Heart left ventricle (tissue), 16 donors: ENCODE data around the gene TSPAN14. TPM values are rescaled to one million over a fixed set of nuclear protein-coding genes. Genes with fewer than 3 reads are reported as not detected.
A peak's percentile ranks its signal among the peaks of the same experiment; 100 is the strongest.

Experiments used
- ATAC-seq, 4 donors: fragments of 200-7000 bp; cut with Tn5 transposase; one replicate each; pipeline ENCODE4 v1.9.1; 2020 to 2022; ENCODE audit warnings: moderate library complexity in 4 of 4, mild to moderate bottlenecking in 3 of 4, moderate number of reproducible peaks in 1 of 4
- DNase-seq, 5 donors: peaks; one replicate each; pipeline ENCODE4 v3.0.0-alpha.2; 2020
- H3K27ac ChIP-seq, 12 donors: fragments of 200-600 bp; sonication (generic) in 4 of 12; one replicate each; pipeline versions ENCODE4 v1.5.0 to v1.8.0; 2016 to 2022; ENCODE audit warnings: mild to moderate bottlenecking in 2 of 12
- H3K27me3 ChIP-seq, 9 donors: fragments of 200-600 bp; sonication (generic) in 2 of 9; one replicate each; pipeline versions ENCODE4 v1.5.1 to v1.8.0; 2016 to 2022; ENCODE audit warnings: mild to moderate bottlenecking in 3 of 9
- H3K36me3 ChIP-seq, 9 donors: fragments of 200-600 bp; sonication (generic) in 2 of 9; one replicate each; pipeline versions ENCODE4 v1.5.0 to v1.8.0; 2018 to 2022; ENCODE audit warnings: mild to moderate bottlenecking in 2 of 9
- H3K4me1 ChIP-seq, 12 donors: fragments of 200-600 bp; sonication (generic) in 4 of 12; one replicate each; pipeline versions ENCODE4 v1.5.0 to v1.8.0; 2016 to 2022; ENCODE audit warnings: mild to moderate bottlenecking in 3 of 12
- H3K4me3 ChIP-seq, 12 donors: fragments of 200-600 bp; sonication (generic) in 4 of 12; one replicate each; pipeline versions ENCODE4 v1.5.0 to v1.8.0; 2017 to 2022; ENCODE audit warnings: mild to moderate bottlenecking in 9 of 12, moderate library complexity in 4 of 12
- H3K9me3 ChIP-seq, 12 donors: fragments of 200-600 bp; sonication (generic) in 4 of 12; one replicate each; pipeline versions ENCODE4 v1.5.0 to v1.8.0; 2016 to 2022; ENCODE audit warnings: mild to moderate bottlenecking in 1 of 12
- POLR2A ChIP-seq, 2 donors: fragments of 450-650 bp; IDR thresholded peaks; one replicate each; pipeline ENCODE4 v1.6.1; 2017; ENCODE audit warnings: antibody characterized with exemption in 2 of 2, mild to moderate bottlenecking in 2 of 2, moderate library complexity in 2 of 2
- WGBS, 4 donors: extraction: QIAGEN DNeasy Blood & Tissue Kit in 2 of 4; methylation state at CpG; one replicate each; pipeline versions ENCODE4 v1.1.5 to v1.1.7; 2013 to 2018; 5-methylcytosine and 5-hydroxymethylcytosine counted together
- intact Hi-C, 10 donors: fragments of 100-400 bp; cut with DNase I; formaldehyde crosslinking; loops; one replicate each; pipeline versions ENCODE4 v1.11.1 to v1.14.2; 2022
- polyA plus RNA-seq, 2 donors: library from polyadenylated mRNA; stranded (reverse); fragments of 200-250 nt; gene quantifications; one replicate each; pipeline ENCODE4 v1.2.3, GENCODE V29; 2013
- total RNA-seq, 9 donors: library from RNA; depleted of rRNA in 2 of 9; stranded (reverse); fragments of >200 nt in 2 of 9; fragmentation: NEBNext Ultra II Directional in 3 of 9; extraction: Animal tissue kit (Norgen Biotek cat#: 25700) in 3 of 9; gene quantifications; one replicate each; pipeline versions ENCODE4 v1.1.0 to v1.2.4, GENCODE V29; 2016 to 2023
- TF ChIP-seq, protein P1 (sequence below), 12 donors: fragments of 200-600 bp; sonication (generic) in 4 of 12; IDR thresholded peaks; one replicate each; pipeline versions ENCODE4 v1.5.0 to v1.8.0; 2018 to 2022; ENCODE audit warnings: antibody characterized with exemption in 12 of 12, mild to moderate bottlenecking in 5 of 12
- donor health status: ischemic (EF 13 %, LVEDD 7.1; RV severe dilation, severe dysfunction).
- donor health status: healthy with polysubstance abuse.
- donor health status: DM: no; HTN: yes; CAD: no.
- donor health status: DM: no; HTN: no; CAD: no.
- donor health status: ischemic (EF 25% LVEDD 6.9; RV normal size, moderate dysfunction).
- donor health status: ischemic (EF 25% LVEDD 5.7; RV mildly dilated, moderate dysfunction).
- donor health status: healthy.
- donor health status: DM: yes; HTN: yes; CAD: no.
- donor health status: ischemic (EF 35%, LVEDD 5.7; RV mildly dilated, moderate dysfunction).
- donor health status: nonischemic (EF 11% LVEDD 7.7; RV severe dilation, severe dysfunction).
- donor health status: DM: yes; HTN: yes; CAD: no.
- donor health status: PGD.
- donor health status: ischemic (EF 29% LVEDD 5.4; RV normal size, mild dysfunction).
- donor health status: nonischemic (EF 23%, LVEDD 6.1; RV moderate dilation, normal function).

TSPAN14 gene
- total and polyA plus RNA-seq, 11 donors = 17.4 to 71.5 (median 39.6) TPM

- H3K9me3 ChIP-seq = peaks cover 0 to 9% (median 0%) of the 10 kb centered on the region in 12 donors
- no peak for TF ChIP-seq POLR2A (IDR thresholded peaks at IDR 0.05)
- TF ChIP-seq, protein P1, sequence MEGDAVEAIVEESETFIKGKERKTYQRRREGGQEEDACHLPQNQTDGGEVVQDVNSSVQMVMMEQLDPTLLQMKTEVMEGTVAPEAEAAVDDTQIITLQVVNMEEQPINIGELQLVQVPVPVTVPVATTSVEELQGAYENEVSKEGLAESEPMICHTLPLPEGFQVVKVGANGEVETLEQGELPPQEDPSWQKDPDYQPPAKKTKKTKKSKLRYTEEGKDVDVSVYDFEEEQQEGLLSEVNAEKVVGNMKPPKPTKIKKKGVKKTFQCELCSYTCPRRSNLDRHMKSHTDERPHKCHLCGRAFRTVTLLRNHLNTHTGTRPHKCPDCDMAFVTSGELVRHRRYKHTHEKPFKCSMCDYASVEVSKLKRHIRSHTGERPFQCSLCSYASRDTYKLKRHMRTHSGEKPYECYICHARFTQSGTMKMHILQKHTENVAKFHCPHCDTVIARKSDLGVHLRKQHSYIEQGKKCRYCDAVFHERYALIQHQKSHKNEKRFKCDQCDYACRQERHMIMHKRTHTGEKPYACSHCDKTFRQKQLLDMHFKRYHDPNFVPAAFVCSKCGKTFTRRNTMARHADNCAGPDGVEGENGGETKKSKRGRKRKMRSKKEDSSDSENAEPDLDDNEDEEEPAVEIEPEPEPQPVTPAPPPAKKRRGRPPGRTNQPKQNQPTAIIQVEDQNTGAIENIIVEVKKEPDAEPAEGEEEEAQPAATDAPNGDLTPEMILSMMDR (IDR thresholded peaks at IDR 0.05) = no peak
- no peak for ATAC-seq
- intact Hi-C loops = loop anchor here in 2 of 10 donors (2.0 to 5.0 kb wide), 2 partner anchors 44 to 54 kb away; partner anchors contain the start of gene PRXL2A (in 1 of the 2)
- no peak overlapping the region for H3K4me3 ChIP-seq
- H3K4me1 ChIP-seq = peaks cover 3 to 58% (median 18%) of the 10 kb centered on the region in 12 donors
- peak overlapping the region in 1 of 12 donors; percentile 37 for H3K27ac ChIP-seq
- no peaks in the 10 kb centered on the region for H3K27me3 ChIP-seq
- DNase-seq = no peak
- WGBS, 4 donors = 91 to 100% (median 100%) methylated on average over 1 of the region's 1 CpG
- no peaks in the 10 kb centered on the region for H3K36me3 ChIP-seq
Measured at GRCh38 chr10:80451132-80451531, 3.0 kb upstream of the TSPAN14 start.

DNA sequence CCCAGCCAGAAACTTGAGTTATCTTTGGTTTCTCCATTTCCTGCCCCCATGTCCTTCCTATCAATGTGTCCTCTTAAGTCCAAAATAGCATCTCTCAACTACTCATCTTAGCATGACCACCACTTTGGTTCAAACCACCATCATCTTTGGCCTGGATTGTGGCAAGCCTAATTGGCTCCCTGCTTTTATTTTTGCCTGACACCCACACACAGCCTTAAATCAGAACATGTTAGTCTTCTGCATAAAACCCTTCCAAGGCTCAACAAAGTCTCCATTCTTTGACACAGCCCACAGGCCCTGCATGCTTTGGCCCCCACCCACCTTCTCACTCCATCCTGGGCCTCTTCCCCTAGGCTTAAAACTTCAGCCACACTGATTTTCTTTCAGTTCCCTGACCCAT is 2.0 kb upstream of the TSPAN14 start:
- intact Hi-C loops = loop anchor here in 2 of 10 donors (2.0 to 5.0 kb wide), 2 partner anchors 45 to 53 kb away; partner anchors contain the start of gene PRXL2A (in 1 of the 2)
- no peak for ATAC-seq
- Histone ChIP-seq H3K36me3 (no peaks in the 10 kb centered on the region), H3K27ac (peak overlapping the region in 4 of 12 donors; percentile 19 to 93 (median 42)), H3K9me3 (peaks cover 0 to 9% (median 0%) of the 10 kb centered on the region in 12 donors), H3K27me3 (no peaks in the 10 kb centered on the region), H3K4me3 (no peak overlapping the region), H3K4me1 (peaks cover 3 to 68% (median 22%) of the 10 kb centered on the region in 12 donors)
- TF ChIP-seq, protein P1 (IDR thresholded peaks at IDR 0.05) = no peak
- TF ChIP-seq POLR2A (IDR thresholded peaks at IDR 0.05) = no peak
- no peak for DNase-seq

- Histone ChIP-seq H3K36me3 (peaks cover 0 to 2% (median 0%) of the 10 kb centered on the region in 9 donors), H3K9me3 (peaks cover 0 to 9% (median 0%) of the 10 kb centered on the region in 12 donors), H3K27ac (peak overlapping the region in 6 of 12 donors; percentile 19 to 93 (median 63)), H3K27me3 (no peaks in the 10 kb centered on the region), H3K4me1 (peaks cover 3 to 74% (median 25%) of the 10 kb centered on the region in 12 donors), H3K4me3 (no peak overlapping the region)
- intact Hi-C loops = loop anchor here in 2 of 10 donors (2.0 to 5.0 kb wide), 2 partner anchors 45 to 52 kb away; partner anchors contain the start of gene PRXL2A (in 1 of the 2)
- DNase-seq = no peak
- ATAC-seq = no peak
- TF ChIP-seq, protein P1 (IDR thresholded peaks at IDR 0.05) = no peak
- no peak for TF ChIP-seq POLR2A (IDR thresholded peaks at IDR 0.05)
- 53 to 73% (median 67%) methylated on average over 4 of the region's 4 CpGs for WGBS, 4 donors
Measured at GRCh38 chr10:80452640-80453039, 1.5 kb upstream of the TSPAN14 start.

DNA sequence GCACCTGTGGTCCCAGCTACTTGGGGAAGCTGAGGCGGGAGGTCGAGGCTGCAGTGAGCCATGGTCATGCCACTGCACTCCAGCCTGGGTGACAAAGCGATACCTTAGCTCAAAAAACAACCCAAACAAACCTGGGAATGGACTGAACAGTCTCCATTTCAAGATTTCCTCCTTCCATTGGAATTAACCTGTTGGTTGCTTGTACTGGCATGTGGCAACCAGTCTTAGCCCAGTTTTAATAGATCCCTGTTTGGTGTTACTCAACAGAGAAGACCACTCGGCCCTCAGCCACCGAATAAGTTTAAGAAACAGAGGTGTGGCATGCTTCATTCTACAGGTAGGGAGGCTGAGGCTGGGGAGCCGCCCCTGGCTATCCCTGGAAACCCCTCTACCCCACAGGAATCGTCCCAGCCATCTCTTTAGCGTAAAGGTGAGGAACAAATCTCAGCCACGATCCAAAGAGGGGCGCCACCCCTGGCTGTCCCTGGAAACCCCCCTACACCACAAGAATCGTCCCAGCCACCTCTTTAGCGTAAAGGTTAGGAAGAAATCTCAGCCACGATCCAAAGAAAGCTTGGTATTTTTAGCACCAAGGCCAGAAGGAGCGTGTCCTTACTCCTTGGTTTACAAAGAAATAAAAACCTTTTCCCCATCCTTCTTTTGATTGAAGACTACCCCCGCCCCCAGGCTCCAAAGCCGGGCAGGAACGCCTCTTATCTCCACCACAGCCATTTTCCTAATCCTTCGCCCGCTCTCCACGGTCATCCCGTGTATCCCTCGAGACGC is 861 bp upstream of the TSPAN14 start:
- Histone ChIP-seq H3K27me3 (no peaks in the 10 kb centered on the region), H3K4me1 (peaks cover 3 to 77% (median 30%) of the 10 kb centered on the region in 12 donors), H3K4me3 (peak overlapping the region in 11 of 12 donors; percentile 16 to 64 (median 54)), H3K27ac (peak overlapping the region; percentile 19 to 94 (median 90)), H3K36me3 (peaks cover 0 to 5% (median 0%) of the 10 kb centered on the region in 9 donors), H3K9me3 (peaks cover 0 to 9% (median 0%) of the 10 kb centered on the region in 12 donors)
- WGBS, 4 donors = 29 to 34% (median 32%) methylated on average over 23 of the region's 23 CpGs
- no peak for ATAC-seq
- no peak for DNase-seq
- TF ChIP-seq, protein P1 (IDR thresholded peaks at IDR 0.05) = no peak
- peak in 1 of 2 donors; percentile 52 for TF ChIP-seq POLR2A (IDR thresholded peaks at IDR 0.05)
- intact Hi-C loops = loop anchor here in 2 of 10 donors (2.0 to 5.0 kb wide), 2 partner anchors 46 to 52 kb away; partner anchors contain the start of gene PRXL2A (in 1 of the 2)
